Retinal pigment epithelial cell (primary cell): ENCODE measurements around the gene CORO1A.
A peak's percentile ranks its signal among the peaks of the same experiment; 100 is the strongest.

Experiments used
- DNase-seq: peaks from one replicate; pipeline ENCODE4 v3.0.0-alpha.2; 2010; ENCODE audit warnings: low read depth
- H3K4me3 ChIP-seq: 2 replicates; pipeline ENCODE4 v1.5.1; 2011; ENCODE audit warnings: mild to moderate bottlenecking, low read length, control low read depth, moderate library complexity
- CTCF ChIP-seq: conservative IDR thresholded peaks from 2 replicates; pipeline ENCODE4 v1.5.1; 2011; ENCODE audit warnings: low read depth, low read length, control low read depth, inconsistent platforms

Gene CORO1A

GRCh38 chr16:30183233-30184095 lies at the start of gene CORO1A:
TSS of gene CORO1A (plus strand) at chr16:30183602. CDS start at chr16:30185210, 1,608 bp downstream.
- peak; percentile 12 for DNase-seq
- peak within 1 kb of the TSS; percentile 54 for H3K4me3 ChIP-seq
- TF ChIP-seq CTCF, result no peak

- H3K4me3 ChIP-seq, result no peak overlapping the region
- DNase-seq, result no peak
- TF ChIP-seq CTCF, result no peak
Measured at GRCh38 chr16:30136971-30137605, 46.3 kb upstream of the CORO1A start.

DNA sequence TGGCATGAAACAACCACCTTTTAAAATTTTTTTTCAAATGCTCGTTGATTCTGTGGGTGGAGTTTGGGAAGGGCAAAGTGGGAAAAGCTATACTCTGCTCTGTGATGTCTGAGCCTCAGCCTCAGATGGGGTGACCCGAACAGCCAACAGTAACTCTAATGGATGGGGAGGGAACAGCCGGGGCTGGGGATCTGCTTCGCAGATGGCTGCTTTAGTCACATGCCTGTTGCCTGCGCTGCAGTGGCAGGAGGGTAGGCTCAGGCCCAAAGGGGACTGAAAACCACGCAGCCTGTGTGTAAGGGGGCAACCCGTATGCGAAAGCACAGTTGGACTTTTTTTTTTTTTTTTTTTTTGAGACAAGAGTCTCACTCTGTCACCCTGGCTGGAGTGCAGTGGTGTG lies 45.5 kb upstream of the CORO1A start:
- no peak for TF ChIP-seq CTCF
- no peak overlapping the region for H3K4me3 ChIP-seq
- no peak for DNase-seq

DNA sequence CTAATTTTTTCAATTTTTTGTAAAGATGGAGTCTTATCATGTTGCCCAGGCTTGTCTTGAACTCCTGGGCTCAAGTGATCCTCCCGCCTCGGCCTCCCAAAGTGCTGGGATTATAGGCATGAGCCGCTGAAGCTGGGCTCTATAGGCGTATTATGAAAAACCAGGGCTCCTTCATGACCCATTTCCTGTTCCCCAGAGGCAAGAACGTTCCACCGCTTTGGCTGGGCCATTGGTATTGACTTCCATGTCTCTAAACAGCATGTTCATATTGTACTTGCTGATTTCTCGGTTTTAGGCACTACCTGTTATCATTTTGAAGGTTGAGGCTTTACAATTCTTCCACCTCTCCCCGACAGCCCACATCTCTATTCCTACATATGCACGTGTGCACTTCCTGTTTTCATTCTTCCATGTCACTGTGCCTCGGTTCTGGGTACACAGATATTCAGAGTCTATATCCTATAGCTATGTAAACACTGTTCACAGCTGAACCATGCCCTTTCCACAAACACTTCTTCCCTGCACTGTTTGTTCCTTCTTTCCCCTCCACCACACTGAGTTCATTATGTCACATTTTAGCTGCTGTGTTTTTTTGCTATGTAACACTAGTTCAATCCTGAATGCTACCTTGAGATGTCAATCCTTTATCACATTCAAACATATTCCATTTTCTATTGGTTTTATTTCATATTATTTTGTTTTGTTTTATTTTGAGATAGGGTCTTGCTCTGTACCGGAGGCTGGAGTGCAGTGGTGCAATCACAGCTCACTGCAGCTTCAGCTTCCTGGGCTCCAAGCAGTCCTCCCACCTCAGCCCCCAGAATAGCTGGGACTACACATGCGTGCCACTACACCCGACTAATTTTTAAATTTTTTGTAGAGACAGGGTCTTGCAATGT lies 43.6 kb upstream of the CORO1A start:
- H3K4me3 ChIP-seq, result no peak overlapping the region
- TF ChIP-seq CTCF, result no peak
- DNase-seq, result no peak

- DNase-seq, result no peak
- H3K4me3 ChIP-seq, result no peak overlapping the region
- no peak for TF ChIP-seq CTCF
Measured at GRCh38 chr16:30141750-30142149, 41.7 kb upstream of the CORO1A start.

- DNase-seq, result no peak
- no peak overlapping the region for H3K4me3 ChIP-seq
- TF ChIP-seq CTCF, result no peak
Measured at GRCh38 chr16:30142672-30143346, 40.6 kb upstream of the CORO1A start.
